ENCODE results near the gene FEM1A. TPM values are rescaled to one million over a fixed set of nuclear protein-coding genes. Genes with fewer than 3 reads are reported as not detected.

FEM1A gene
- total and polyA plus RNA-seq, 2 donors = 5.5 to 9.1 TPM

DNA sequence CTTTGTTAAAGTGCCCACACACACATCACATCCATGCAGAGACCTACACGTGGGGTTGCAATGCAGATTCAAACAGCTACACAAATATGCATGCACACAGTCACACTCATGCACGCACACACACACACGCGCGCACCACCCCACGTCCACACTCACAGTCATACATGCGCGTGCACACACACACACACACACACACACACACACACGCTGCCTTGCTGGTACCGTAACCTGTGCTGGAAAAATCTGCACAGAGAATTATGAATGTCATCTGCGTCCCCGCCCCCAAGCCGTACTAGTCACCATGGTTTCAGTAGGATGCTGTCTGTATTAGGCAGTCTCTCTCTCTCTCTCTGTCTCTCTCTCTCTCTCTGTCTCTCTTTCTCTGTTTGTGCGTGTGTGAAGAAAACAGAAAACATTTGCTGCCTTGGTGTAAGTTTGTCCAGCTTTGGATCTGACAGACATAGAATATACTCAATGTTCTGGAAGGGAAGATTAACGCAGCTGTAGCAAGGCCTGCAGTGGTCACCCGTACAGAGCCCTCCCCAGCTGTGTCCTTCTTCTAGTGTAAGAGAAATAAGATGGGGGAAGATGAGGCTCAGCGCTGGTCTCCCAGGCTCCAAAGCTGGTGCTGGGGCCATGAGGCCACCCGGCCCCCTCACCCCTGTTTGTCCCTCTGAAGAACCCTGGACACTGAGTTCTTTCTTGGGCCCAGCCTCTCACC is 41.5 kb upstream of the FEM1A start:
- 85% methylated on average over 18 of the region's 18 CpGs for WGBS
- H3K4me3 ChIP-seq (ENCODE audit: low read length in 2 of 2) = no peak overlapping the region
- H3K36me3 ChIP-seq (ENCODE audit: control insufficient read depth in 2 of 2, insufficient read depth in 2 of 2, low read length in 1 of 2) = no peaks in the 10 kb centered on the region
- no peak for DNase-seq (ENCODE audit: low read depth in 6 of 9, low spot score in 9 of 9)
- no peak overlapping the region for H3K27ac ChIP-seq (ENCODE audit: low read depth in 1 of 2, low read length in 1 of 2)
- peaks cover 0 to 10% of the 10 kb centered on the region in 2 donors for H3K27me3 ChIP-seq (ENCODE audit: control insufficient read depth in 2 of 2, insufficient read depth in 1 of 2, low read length in 1 of 2)
- no peaks in the 10 kb centered on the region for H3K4me1 ChIP-seq (ENCODE audit: control insufficient read depth in 2 of 2, insufficient read depth in 2 of 2, low read length in 2 of 2)
- no peaks in the 10 kb centered on the region for H3K9me3 ChIP-seq (ENCODE audit: control insufficient read depth in 2 of 2, insufficient read depth in 1 of 2, low read length in 1 of 2)

DNA sequence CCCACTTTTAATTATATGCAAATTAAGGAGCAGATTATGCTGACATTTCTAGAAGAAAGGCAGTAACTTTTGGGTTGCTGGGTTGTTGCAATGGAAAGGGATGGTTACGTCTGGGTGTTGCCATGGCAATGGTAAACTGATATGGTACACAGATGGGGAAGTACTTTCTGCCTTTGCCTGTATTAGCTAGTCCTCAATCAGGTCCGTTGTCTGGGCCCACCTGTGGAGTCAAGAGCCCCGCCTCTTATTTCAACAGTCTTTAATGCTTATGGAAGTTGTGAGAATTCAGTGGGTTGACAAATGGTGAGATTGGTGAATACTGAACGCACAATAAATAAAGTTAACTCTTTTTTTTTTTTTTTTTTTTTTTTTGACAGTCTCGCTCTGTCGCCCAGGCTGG is 37.3 kb upstream of the FEM1A start:
- Histone ChIP-seq H3K9me3 (ENCODE audit: control insufficient read depth in 2 of 2, insufficient read depth in 1 of 2, low read length in 1 of 2) (no peaks in the 10 kb centered on the region), H3K36me3 (ENCODE audit: control insufficient read depth in 2 of 2, insufficient read depth in 2 of 2, low read length in 1 of 2) (no peaks in the 10 kb centered on the region), H3K27ac (ENCODE audit: low read depth in 1 of 2, low read length in 1 of 2) (no peak overlapping the region), H3K27me3 (ENCODE audit: control insufficient read depth in 2 of 2, insufficient read depth in 1 of 2, low read length in 1 of 2) (peaks cover 5 to 12% of the 10 kb centered on the region in 2 donors), H3K4me1 (ENCODE audit: control insufficient read depth in 2 of 2, insufficient read depth in 2 of 2, low read length in 2 of 2) (no peaks in the 10 kb centered on the region), H3K4me3 (ENCODE audit: low read length in 2 of 2) (no peak overlapping the region)
- 74% methylated on average over 6 of the region's 6 CpGs for WGBS
- no peak for DNase-seq (ENCODE audit: low read depth in 6 of 9, low spot score in 9 of 9)

DNA sequence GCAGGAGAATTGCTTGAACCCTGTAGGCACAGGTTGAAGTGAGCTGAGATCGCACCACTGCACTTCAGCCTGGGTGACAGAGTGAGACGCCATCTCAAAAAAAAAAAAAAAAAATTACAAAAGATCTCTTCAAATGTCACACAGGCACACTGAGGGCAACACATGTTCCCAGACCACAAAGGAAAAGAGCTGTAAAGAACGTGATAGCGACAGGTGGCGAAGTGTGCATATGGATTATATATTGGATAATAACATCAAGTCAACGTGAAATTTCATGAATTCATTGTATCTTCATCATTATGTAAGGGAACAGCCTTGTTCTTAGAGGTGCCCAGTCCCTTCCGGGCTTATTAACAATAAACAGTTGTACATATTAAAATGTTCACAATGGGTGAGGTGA is 36.1 kb upstream of the FEM1A start:
- no peak for DNase-seq (ENCODE audit: low read depth in 6 of 9, low spot score in 9 of 9)
- Histone ChIP-seq H3K4me1 (ENCODE audit: control insufficient read depth in 2 of 2, insufficient read depth in 2 of 2, low read length in 2 of 2) (peaks cover 3 to 8% of the 10 kb centered on the region in 2 donors), H3K9me3 (ENCODE audit: control insufficient read depth in 2 of 2, insufficient read depth in 1 of 2, low read length in 1 of 2) (no peaks in the 10 kb centered on the region), H3K27ac (ENCODE audit: low read depth in 1 of 2, low read length in 1 of 2) (no peak overlapping the region), H3K4me3 (ENCODE audit: low read length in 2 of 2) (no peak overlapping the region), H3K27me3 (ENCODE audit: control insufficient read depth in 2 of 2, insufficient read depth in 1 of 2, low read length in 1 of 2) (peaks cover 10 to 24% of the 10 kb centered on the region in 2 donors), H3K36me3 (ENCODE audit: control insufficient read depth in 2 of 2, insufficient read depth in 2 of 2, low read length in 1 of 2) (no peaks in the 10 kb centered on the region)
- 91% methylated on average over 7 of the region's 7 CpGs for WGBS

DNA sequence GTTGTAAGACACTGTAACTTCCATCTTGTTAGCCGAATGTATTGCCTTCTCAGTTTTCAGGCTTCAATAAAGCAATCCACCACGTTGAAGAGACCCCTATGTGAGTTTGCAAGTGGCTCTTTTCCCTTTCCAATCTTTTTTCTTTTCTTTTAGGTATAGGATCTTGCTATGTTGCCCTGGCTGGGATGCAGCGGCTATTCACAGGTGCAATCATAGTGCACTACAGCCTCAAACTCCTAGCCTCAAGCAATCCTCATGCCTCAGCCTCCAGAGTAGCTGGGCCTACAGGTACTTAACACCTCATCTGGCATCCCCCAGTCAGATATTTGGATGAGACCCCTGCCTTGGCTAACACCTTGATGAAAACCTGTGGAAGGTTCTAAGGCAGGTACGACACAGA is 33.5 kb upstream of the FEM1A start:
- Histone ChIP-seq H3K9me3 (ENCODE audit: control insufficient read depth in 2 of 2, insufficient read depth in 1 of 2, low read length in 1 of 2) (no peaks in the 10 kb centered on the region), H3K4me1 (ENCODE audit: control insufficient read depth in 2 of 2, insufficient read depth in 2 of 2, low read length in 2 of 2) (peaks cover 3 to 8% of the 10 kb centered on the region in 2 donors), H3K4me3 (ENCODE audit: low read length in 2 of 2) (no peak overlapping the region), H3K36me3 (ENCODE audit: control insufficient read depth in 2 of 2, insufficient read depth in 2 of 2, low read length in 1 of 2) (no peaks in the 10 kb centered on the region), H3K27me3 (ENCODE audit: control insufficient read depth in 2 of 2, insufficient read depth in 1 of 2, low read length in 1 of 2) (peaks cover 10 to 47% of the 10 kb centered on the region in 2 donors), H3K27ac (ENCODE audit: low read depth in 1 of 2, low read length in 1 of 2) (no peak overlapping the region)
- WGBS = 76% methylated on average over 4 of the region's 4 CpGs
- DNase-seq (ENCODE audit: low read depth in 6 of 9, low spot score in 9 of 9) = no peak

DNA sequence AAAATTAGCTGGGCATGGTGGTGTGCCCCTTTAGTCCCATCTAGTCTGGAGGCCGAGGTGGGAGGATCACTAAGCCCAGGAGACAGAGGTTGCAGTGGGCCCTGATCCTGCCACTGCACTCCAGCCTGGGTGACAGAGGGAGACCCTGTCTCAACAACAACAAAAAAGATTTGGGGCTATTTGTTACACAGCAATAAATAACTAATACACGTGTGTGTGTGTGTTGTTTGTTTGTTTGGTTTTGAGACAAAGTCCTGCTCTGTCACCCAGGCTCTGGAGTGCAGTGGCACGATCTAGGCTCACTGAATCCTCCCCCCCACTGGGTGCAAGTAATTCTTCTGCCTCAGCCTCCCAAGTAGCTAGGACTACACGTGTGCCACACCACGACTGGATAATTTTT is 32.9 kb upstream of the FEM1A start:
- no peaks in the 10 kb centered on the region for H3K9me3 ChIP-seq (ENCODE audit: control insufficient read depth in 2 of 2, insufficient read depth in 1 of 2, low read length in 1 of 2)
- H3K27me3 ChIP-seq (ENCODE audit: control insufficient read depth in 2 of 2, insufficient read depth in 1 of 2, low read length in 1 of 2) = peaks cover 10 to 48% of the 10 kb centered on the region in 2 donors
- H3K4me1 ChIP-seq (ENCODE audit: control insufficient read depth in 2 of 2, insufficient read depth in 2 of 2, low read length in 2 of 2) = peaks cover 3 to 8% of the 10 kb centered on the region in 2 donors
- WGBS = 75% methylated on average over 5 of the region's 5 CpGs
- no peak overlapping the region for H3K4me3 ChIP-seq (ENCODE audit: low read length in 2 of 2)
- DNase-seq (ENCODE audit: low read depth in 6 of 9, low spot score in 9 of 9) = no peak
- no peaks in the 10 kb centered on the region for H3K36me3 ChIP-seq (ENCODE audit: control insufficient read depth in 2 of 2, insufficient read depth in 2 of 2, low read length in 1 of 2)
- H3K27ac ChIP-seq (ENCODE audit: low read depth in 1 of 2, low read length in 1 of 2) = no peak overlapping the region

DNA sequence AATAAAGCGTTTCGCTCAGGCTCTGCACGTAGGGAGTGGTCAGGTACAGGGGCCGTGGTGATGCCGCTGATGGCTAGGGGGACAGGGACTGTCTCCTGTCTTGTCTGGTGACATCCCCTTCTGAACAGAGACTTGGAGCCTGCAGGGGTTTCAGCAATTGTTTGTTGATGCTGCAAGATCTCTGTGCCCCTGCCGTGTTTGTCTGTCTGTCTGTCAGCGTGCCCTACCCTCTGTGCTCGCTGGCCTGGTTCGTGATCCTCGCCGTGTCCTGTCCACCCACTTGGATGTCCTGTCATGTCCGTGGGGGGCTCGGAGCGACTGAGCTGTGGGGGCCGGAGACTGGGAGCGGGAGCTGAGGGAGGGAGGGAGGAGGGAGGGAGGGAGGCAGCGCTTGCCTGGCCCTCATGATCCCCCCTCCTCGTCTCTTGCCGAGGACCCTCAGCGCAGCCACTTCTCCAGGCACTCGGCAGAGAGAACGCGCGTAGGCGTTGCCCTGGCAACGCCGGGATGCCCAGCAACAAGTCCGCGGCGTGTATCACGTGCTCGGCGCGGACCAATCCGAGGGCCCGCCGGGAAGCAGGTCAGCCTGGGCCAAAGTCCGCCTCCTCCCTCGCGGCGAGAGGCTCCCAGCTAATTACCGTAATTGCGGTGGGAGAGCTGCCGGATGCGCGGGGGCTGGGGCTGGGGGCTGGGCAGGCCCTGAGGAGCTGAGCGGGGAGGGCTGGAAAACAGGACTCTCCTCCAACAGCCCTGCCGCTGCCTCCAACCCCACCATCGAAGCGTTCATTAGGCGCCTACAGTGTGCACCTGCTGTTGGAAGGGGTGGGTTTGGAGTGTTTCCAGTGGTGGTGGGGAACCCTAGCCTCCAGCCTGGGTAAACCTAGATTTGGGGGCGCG is 31.9 kb upstream of the FEM1A start:
- peaks cover 3 to 8% of the 10 kb centered on the region in 2 donors for H3K4me1 ChIP-seq (ENCODE audit: control insufficient read depth in 2 of 2, insufficient read depth in 2 of 2, low read length in 2 of 2)
- H3K27me3 ChIP-seq (ENCODE audit: control insufficient read depth in 2 of 2, insufficient read depth in 1 of 2, low read length in 1 of 2) = peaks cover 10 to 51% of the 10 kb centered on the region in 2 donors
- H3K4me3 ChIP-seq (ENCODE audit: low read length in 2 of 2) = peak overlapping the region in 1 of 2 donors; percentile 15
- peak in 7 of 9 donors; percentile 10 to 59 (median 29) for DNase-seq (ENCODE audit: low read depth in 6 of 9, low spot score in 9 of 9)
- H3K27ac ChIP-seq (ENCODE audit: low read depth in 1 of 2, low read length in 1 of 2) = no peak overlapping the region
- no peaks in the 10 kb centered on the region for H3K9me3 ChIP-seq (ENCODE audit: control insufficient read depth in 2 of 2, insufficient read depth in 1 of 2, low read length in 1 of 2)
- no peaks in the 10 kb centered on the region for H3K36me3 ChIP-seq (ENCODE audit: control insufficient read depth in 2 of 2, insufficient read depth in 2 of 2, low read length in 1 of 2)
- WGBS = 6% methylated on average over 53 of the region's 53 CpGs

DNA sequence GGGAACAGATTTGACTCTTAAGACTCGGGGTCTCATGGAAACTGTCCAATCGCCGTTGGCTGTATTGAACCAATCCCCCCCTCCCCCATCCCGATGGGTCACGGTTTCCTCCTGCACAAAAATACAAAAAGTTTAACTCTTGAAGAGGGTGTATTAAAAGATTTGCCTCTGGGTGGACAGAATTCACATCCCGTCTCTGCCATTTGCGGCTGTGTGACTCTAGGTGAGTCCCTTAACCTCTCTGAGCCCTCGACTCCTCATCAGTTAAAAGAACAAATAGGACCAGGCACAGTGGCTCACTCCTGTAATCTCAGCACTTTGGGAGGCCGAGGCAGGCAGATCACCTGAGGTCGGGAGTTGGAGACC is 31.3 kb upstream of the FEM1A start:
- Histone ChIP-seq H3K4me3 (ENCODE audit: low read length in 2 of 2) (no peak overlapping the region), H3K27ac (ENCODE audit: low read depth in 1 of 2, low read length in 1 of 2) (no peak overlapping the region), H3K36me3 (ENCODE audit: control insufficient read depth in 2 of 2, insufficient read depth in 2 of 2, low read length in 1 of 2) (no peaks in the 10 kb centered on the region), H3K4me1 (ENCODE audit: control insufficient read depth in 2 of 2, insufficient read depth in 2 of 2, low read length in 2 of 2) (peaks cover 3 to 8% of the 10 kb centered on the region in 2 donors), H3K9me3 (ENCODE audit: control insufficient read depth in 2 of 2, insufficient read depth in 1 of 2, low read length in 1 of 2) (no peaks in the 10 kb centered on the region), H3K27me3 (ENCODE audit: control insufficient read depth in 2 of 2, insufficient read depth in 1 of 2, low read length in 1 of 2) (peaks cover 10 to 51% of the 10 kb centered on the region in 2 donors)
- no peak for DNase-seq (ENCODE audit: low read depth in 6 of 9, low spot score in 9 of 9)
- WGBS = 48% methylated on average over 10 of the region's 10 CpGs

DNA sequence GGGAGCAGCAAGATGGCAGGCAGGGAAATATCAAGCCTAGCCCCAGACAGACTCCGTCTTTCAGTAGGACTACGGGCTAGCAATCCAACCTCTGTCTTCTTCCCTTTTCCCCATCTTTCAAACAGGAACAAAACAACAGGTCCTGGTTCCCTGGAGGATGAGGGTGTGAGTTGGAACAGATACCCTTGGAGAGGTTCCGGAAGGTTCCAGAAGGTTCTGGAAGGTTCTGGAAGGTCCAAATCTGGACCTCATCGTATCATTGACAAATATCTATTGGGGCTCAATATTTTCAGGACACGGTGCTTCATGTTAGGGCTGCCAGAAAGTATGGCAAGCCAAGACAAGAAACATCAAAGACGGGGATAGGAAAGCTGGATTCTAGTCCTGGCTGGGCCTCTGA is 28.5 kb upstream of the FEM1A start:
- no peak overlapping the region for H3K4me3 ChIP-seq (ENCODE audit: low read length in 2 of 2)
- H3K27me3 ChIP-seq (ENCODE audit: control insufficient read depth in 2 of 2, insufficient read depth in 1 of 2, low read length in 1 of 2) = peaks cover 10 to 51% of the 10 kb centered on the region in 2 donors
- peaks cover 3 to 8% of the 10 kb centered on the region in 2 donors for H3K4me1 ChIP-seq (ENCODE audit: control insufficient read depth in 2 of 2, insufficient read depth in 2 of 2, low read length in 2 of 2)
- 86% methylated on average over 6 of the region's 6 CpGs for WGBS
- no peak for DNase-seq (ENCODE audit: low read depth in 6 of 9, low spot score in 9 of 9)
- H3K27ac ChIP-seq (ENCODE audit: low read depth in 1 of 2, low read length in 1 of 2) = no peak overlapping the region
- H3K9me3 ChIP-seq (ENCODE audit: control insufficient read depth in 2 of 2, insufficient read depth in 1 of 2, low read length in 1 of 2) = no peaks in the 10 kb centered on the region
- H3K36me3 ChIP-seq (ENCODE audit: control insufficient read depth in 2 of 2, insufficient read depth in 2 of 2, low read length in 1 of 2) = no peaks in the 10 kb centered on the region

DNA sequence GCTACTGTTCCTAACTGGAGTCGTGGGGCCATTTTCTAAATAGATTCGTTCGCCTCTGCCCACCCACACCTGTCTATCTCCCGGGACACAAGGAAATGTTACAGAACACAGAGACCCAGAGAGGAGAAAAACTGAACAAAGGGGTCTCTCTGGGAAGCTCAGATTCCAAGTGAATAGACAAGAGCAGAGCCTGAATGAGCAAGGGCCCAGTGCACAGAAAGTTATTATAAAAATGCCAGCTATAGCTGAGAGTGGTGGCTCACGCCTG is 27.2 kb upstream of the FEM1A start:
- H3K36me3 ChIP-seq (ENCODE audit: control insufficient read depth in 2 of 2, insufficient read depth in 2 of 2, low read length in 1 of 2) = no peaks in the 10 kb centered on the region
- H3K27ac ChIP-seq (ENCODE audit: low read depth in 1 of 2, low read length in 1 of 2) = no peak overlapping the region
- 86% methylated on average over 5 of the region's 5 CpGs for WGBS
- peaks cover 4 to 38% of the 10 kb centered on the region in 2 donors for H3K27me3 ChIP-seq (ENCODE audit: control insufficient read depth in 2 of 2, insufficient read depth in 1 of 2, low read length in 1 of 2)
- H3K4me1 ChIP-seq (ENCODE audit: control insufficient read depth in 2 of 2, insufficient read depth in 2 of 2, low read length in 2 of 2) = peaks cover 5 to 8% of the 10 kb centered on the region in 2 donors
- no peak overlapping the region for H3K4me3 ChIP-seq (ENCODE audit: low read length in 2 of 2)
- no peak for DNase-seq (ENCODE audit: low read depth in 6 of 9, low spot score in 9 of 9)
- H3K9me3 ChIP-seq (ENCODE audit: control insufficient read depth in 2 of 2, insufficient read depth in 1 of 2, low read length in 1 of 2) = peaks cover 2 to 7% of the 10 kb centered on the region in 2 donors
